Endothelial cell of umbilical vein (primary cell): Measurements from ENCODE around the gene SRGAP3. TPM values are rescaled to one million over a fixed set of nuclear protein-coding genes. Genes with fewer than 3 reads are reported as not detected.

ENCODE experiments used
- BruUV-seq: library from RNA; stranded (reverse); fragments of 400-500 nt; replicated peaks from 2 replicates; lab custom pipeline; 2021; lab: Mats Ljungman, UMichigan
- CTCF ChIA-PET: fragments of 300-600, 350-600 bp; sonication (Branson Sonifier 250); formaldehyde crosslinking; loops from one replicate; lab custom pipeline; 2021; ENCODE audit warnings: antibody characterized with exemption, inconsistent platforms; lab: Charles Lee
- POLR2A ChIA-PET: fragments of 300-600, 350-600 bp; sonication (Branson Sonifier 250); formaldehyde crosslinking; loops from one replicate; lab custom pipeline; 2021; ENCODE audit warnings: antibody characterized with exemption, inconsistent platforms; lab: Charles Lee
- DNase-seq: peaks from one replicate; pipeline ENCODE4 v3.0.0-alpha.2; 2011; ENCODE audit warnings: low read depth, low spot score
- FAIRE-seq: peaks from 2 replicates; lab custom pipeline; 2011; peaks lifted over from hg19 to GRCh38; lab: Jason Lieb, UNC
- H2AFZ ChIP-seq: 2 replicates; pipeline ENCODE4 v1.6.0; 2012; ENCODE audit warnings: low read depth, low read length, control low read depth, inconsistent platforms
- H3K27ac ChIP-seq: 2 replicates; pipeline ENCODE4 v1.5.1; 2011; ENCODE audit warnings: low read depth, mild to moderate bottlenecking, control low read depth, low read length, moderate library complexity; ENCODE audit not compliant: insufficient read depth
- H3K27me3 ChIP-seq, 2 experiments: 2 replicates each; pipeline versions ENCODE4 v1.6.0 to v1.6.1; 2011; ENCODE audit warnings: low read length in 2 of 2, mixed read lengths in 1 of 2; ENCODE audit not compliant: control insufficient read depth in 2 of 2, insufficient read depth in 2 of 2
- H3K36me3 ChIP-seq, 2 experiments: 2 replicates in 1 of 2; 3 replicates in 1 of 2; pipeline ENCODE4 v1.5.1; 2011; ENCODE audit warnings: low read length in 2 of 2, mild to moderate bottlenecking in 1 of 2, moderate library complexity in 1 of 2; ENCODE audit not compliant: control insufficient read depth in 2 of 2, insufficient read depth in 2 of 2; ENCODE audit errors: extremely low read depth in 1 of 2
- H3K4me1 ChIP-seq: 3 replicates; pipeline ENCODE4 v1.5.1; 2011; ENCODE audit warnings: mild to moderate bottlenecking, low read length; ENCODE audit not compliant: control insufficient read depth, insufficient read depth; ENCODE audit errors: extremely low read depth
- H3K4me2 ChIP-seq: 2 replicates; pipeline ENCODE4 v1.6.1; 2011; ENCODE audit warnings: low read length, control low read depth, mixed read lengths; ENCODE audit not compliant: insufficient read depth
- H3K4me3 ChIP-seq, 3 experiments: fragments of 200-600 bp in 1 of 3; sonication (generic), shearing (Covaris generic) in 1 of 3; replicated peaks in 1 of 3; 2 replicates each; pipeline ENCODE4 v1.5.1; 2011 to 2016; ENCODE audit warnings: control low read depth in 3 of 3, low read length in 3 of 3, mild to moderate bottlenecking in 2 of 3, inconsistent platforms in 1 of 3, low read depth in 1 of 3, moderate library complexity in 1 of 3; ENCODE audit not compliant: insufficient read depth in 1 of 3
- H3K79me2 ChIP-seq: 2 replicates; pipeline ENCODE4 v1.6.0; 2012; ENCODE audit warnings: low read length, inconsistent platforms; ENCODE audit not compliant: control insufficient read depth, insufficient read depth
- H3K9ac ChIP-seq: replicated peaks from 2 replicates; pipeline ENCODE3; 2011; ENCODE audit warnings: low read length, control low read depth; ENCODE audit not compliant: insufficient read depth; ENCODE audit errors: extremely low read depth
- H3K9me1 ChIP-seq: replicated peaks from 3 replicates; pipeline ENCODE4 v1.6.0; 2011; ENCODE audit warnings: mild to moderate bottlenecking, low read length; ENCODE audit not compliant: control insufficient read depth, insufficient read depth; ENCODE audit errors: extremely low read depth
- H3K9me3 ChIP-seq: replicated peaks from 2 replicates; pipeline ENCODE4 v1.5.1; 2012; ENCODE audit warnings: low read length, inconsistent platforms; ENCODE audit not compliant: control insufficient read depth, insufficient read depth
- H4K20me1 ChIP-seq: replicated peaks from 2 replicates; pipeline ENCODE3; 2011; ENCODE audit warnings: mild to moderate bottlenecking, low read length; ENCODE audit not compliant: control insufficient read depth, insufficient read depth; ENCODE audit errors: extremely low read depth
- EZH2 ChIP-seq: IDR thresholded peaks from 2 replicates; pipeline ENCODE4 v1.6.1; 2012; ENCODE audit warnings: borderline replicate concordance, low read depth, mild to moderate bottlenecking, moderate library complexity, low read length, inconsistent platforms; ENCODE audit not compliant: severe bottlenecking
- FOS ChIP-seq: IDR thresholded peaks from 2 replicates; pipeline ENCODE4 v1.6.1; 2011; ENCODE audit warnings: mild to moderate bottlenecking, low read length, moderate library complexity, borderline replicate concordance; ENCODE audit not compliant: insufficient read depth
- GATA2 ChIP-seq: IDR thresholded peaks from 2 replicates; pipeline ENCODE4 v1.7.0; 2011; ENCODE audit warnings: low read depth, mild to moderate bottlenecking, moderate library complexity, mixed read lengths, low read length; ENCODE audit not compliant: insufficient read length, insufficient read depth
- JUN ChIP-seq: IDR thresholded peaks from 2 replicates; pipeline ENCODE4 v1.6.1; 2011; ENCODE audit warnings: borderline replicate concordance, low read depth; ENCODE audit not compliant: insufficient read length, insufficient read depth
- MYC ChIP-seq: IDR thresholded peaks from one replicate; pipeline ENCODE4 v1.6.1; 2011; ENCODE audit warnings: mild to moderate bottlenecking, low read depth, low read length
- POLR2A ChIP-seq: IDR thresholded peaks from 2 replicates; pipeline ENCODE4 v1.6.1; 2012; ENCODE audit warnings: low read depth, mild to moderate bottlenecking, control low read depth, low read length
- POLR2AphosphoS5 ChIP-seq: IDR thresholded peaks from 2 replicates; pipeline ENCODE4 v1.6.1; 2012; ENCODE audit warnings: low read depth, mild to moderate bottlenecking, control low read depth, low read length, moderate library complexity; ENCODE audit not compliant: insufficient read depth
- dilution Hi-C: fragments of 300-500 bp; cut with MboI; formaldehyde crosslinking; loops from one replicate; pipeline ENCODE4 v1.15.0; 2019; ENCODE audit warnings: low sequenced_read_pairs; ENCODE audit not compliant: extremely low pct_ligation_motif_present
- intact Hi-C: fragments of 100-400 bp; cut with micrococcal nuclease; formaldehyde crosslinking; loops from one replicate; pipeline ENCODE4 v1.10.0; 2022
- polyA plus RNA-seq, 4 experiments: library from polyadenylated mRNA; depleted of rRNA in 3 of 4; stranded (reverse) in 3 of 4; unstranded in 1 of 4; fragments of >200 nt; gene quantifications; 2 replicates each; pipeline versions ENCODE4 v1.2.1 to v1.2.3, GENCODE V29; 2011 to 2012; ENCODE audit warnings: missing spikeins in 1 of 4
- total RNA-seq: library from RNA; stranded (reverse); gene quantifications from 2 replicates; pipeline ENCODE4 v1.2.3, GENCODE V29; 2021
- TF ChIP-seq, protein P1 (sequence below): IDR thresholded peaks from 2 replicates; pipeline ENCODE4 v1.6.1; 2011; ENCODE audit not compliant: insufficient read depth, insufficient read length
- TF ChIP-seq, protein P2 (sequence below), 2 donors: IDR thresholded peaks; 1 replicate in 1 of 2; 2 replicates in 1 of 2; pipeline ENCODE4 v1.5.1; 2011; ENCODE audit warnings: low read length in 2 of 2, mild to moderate bottlenecking in 2 of 2, moderate library complexity in 2 of 2, control low read depth in 1 of 2, inconsistent platforms in 1 of 2, low read depth in 1 of 2; ENCODE audit not compliant: insufficient read depth in 1 of 2; ENCODE audit errors: extremely low read depth in 1 of 2

Gene SRGAP3
- total and polyA plus RNA-seq, 2 donors (not counting 3 experiments of a cell fraction or from before 2014, with no cell fraction given): 0.06 TPM; not detected in 1

DNA sequence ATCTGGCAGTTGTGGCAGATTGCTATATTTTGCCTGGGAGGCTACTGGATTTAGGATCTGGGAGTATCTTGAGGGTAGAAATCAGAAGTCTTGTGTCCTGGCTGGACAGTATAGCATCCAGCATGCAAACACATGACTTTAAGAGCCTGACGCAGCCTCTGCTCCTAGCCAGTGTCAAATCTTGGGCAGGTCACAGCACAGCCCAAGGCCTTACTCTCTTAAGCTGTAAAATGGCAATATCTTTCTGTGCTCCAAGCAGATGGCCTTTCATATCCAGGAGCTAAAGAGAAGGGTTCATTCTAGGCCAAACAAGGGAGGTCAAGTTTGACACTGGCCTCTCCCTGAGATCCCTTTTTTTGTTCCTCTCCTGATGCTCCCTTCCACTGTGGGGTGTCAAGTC, 266.4 kb downstream of the SRGAP3 start:
- Histone ChIP-seq H3K4me1 (no peaks in the 10 kb centered on the region), H4K20me1 (no peaks in the 10 kb centered on the region), H3K79me2 (no peaks in the 10 kb centered on the region), H3K27me3 (peaks cover 0 to 4% of the 10 kb centered on the region in 2 experiments), H3K9me1 (no peaks in the 10 kb centered on the region), H3K27ac (no peak overlapping the region), H3K36me3 (no peaks in the 10 kb centered on the region), H3K4me2 (no peak overlapping the region), H3K9ac (no peak overlapping the region), H3K9me3 (no peaks in the 10 kb centered on the region), H3K4me3 (no peak overlapping the region), H2AFZ (no peak overlapping the region)
- ChIA-PET CTCF (interaction anchor here (0.9 kb wide), 1 partner anchor 22 kb away, joined by 3 read pairs; no protein-coding TSS in a partner anchor), POLR2A (no interaction called here)
- DNase-seq (no peak), FAIRE-seq (no peak)
- intact Hi-C loops: no loop called here
- BruUV-seq: no TSS peak
- dilution Hi-C loops: no loop called here
- TF ChIP-seq JUN (no peak), POLR2A (no peak), GATA2 (no peak), EZH2 (no peak), POLR2AphosphoS5 (no peak)
- TF ChIP-seq, protein P1, sequence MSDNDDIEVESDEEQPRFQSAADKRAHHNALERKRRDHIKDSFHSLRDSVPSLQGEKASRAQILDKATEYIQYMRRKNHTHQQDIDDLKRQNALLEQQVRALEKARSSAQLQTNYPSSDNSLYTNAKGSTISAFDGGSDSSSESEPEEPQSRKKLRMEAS: no peak

DNA sequence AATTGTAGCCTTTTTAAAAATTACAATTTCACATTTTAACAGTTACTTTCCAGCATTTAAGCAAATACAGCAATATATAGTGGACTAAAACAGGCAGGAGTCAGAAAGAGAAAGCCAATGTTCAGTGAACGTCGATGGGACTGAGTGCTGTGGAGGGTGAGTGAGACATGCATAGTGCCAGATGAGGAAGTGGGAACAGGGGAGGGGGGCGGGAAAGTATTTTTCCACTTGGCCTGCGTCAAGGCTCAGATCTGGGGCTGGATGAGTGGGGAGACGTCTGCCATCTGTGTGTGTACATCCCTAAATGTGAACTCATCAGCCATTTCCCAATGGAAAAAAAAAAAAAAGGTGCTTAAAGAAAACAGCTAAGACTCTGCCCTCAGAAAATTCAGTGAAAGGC, 266.9 kb downstream of the SRGAP3 start:
- no peak overlapping the region for H2AFZ ChIP-seq
- H3K9me1 ChIP-seq: no peaks in the 10 kb centered on the region
- TF ChIP-seq MYC (no peak), POLR2AphosphoS5 (no peak), FOS (no peak), POLR2A (no peak), GATA2 (no peak), EZH2 (no peak), JUN (no peak)
- TF ChIP-seq, protein P1: no peak
- TF ChIP-seq, protein P2, sequence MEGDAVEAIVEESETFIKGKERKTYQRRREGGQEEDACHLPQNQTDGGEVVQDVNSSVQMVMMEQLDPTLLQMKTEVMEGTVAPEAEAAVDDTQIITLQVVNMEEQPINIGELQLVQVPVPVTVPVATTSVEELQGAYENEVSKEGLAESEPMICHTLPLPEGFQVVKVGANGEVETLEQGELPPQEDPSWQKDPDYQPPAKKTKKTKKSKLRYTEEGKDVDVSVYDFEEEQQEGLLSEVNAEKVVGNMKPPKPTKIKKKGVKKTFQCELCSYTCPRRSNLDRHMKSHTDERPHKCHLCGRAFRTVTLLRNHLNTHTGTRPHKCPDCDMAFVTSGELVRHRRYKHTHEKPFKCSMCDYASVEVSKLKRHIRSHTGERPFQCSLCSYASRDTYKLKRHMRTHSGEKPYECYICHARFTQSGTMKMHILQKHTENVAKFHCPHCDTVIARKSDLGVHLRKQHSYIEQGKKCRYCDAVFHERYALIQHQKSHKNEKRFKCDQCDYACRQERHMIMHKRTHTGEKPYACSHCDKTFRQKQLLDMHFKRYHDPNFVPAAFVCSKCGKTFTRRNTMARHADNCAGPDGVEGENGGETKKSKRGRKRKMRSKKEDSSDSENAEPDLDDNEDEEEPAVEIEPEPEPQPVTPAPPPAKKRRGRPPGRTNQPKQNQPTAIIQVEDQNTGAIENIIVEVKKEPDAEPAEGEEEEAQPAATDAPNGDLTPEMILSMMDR (IDR thresholded peaks at IDR 0.05; ENCODE audit: extremely low read depth in 1 of 2, insufficient read depth in 1 of 2, low read depth in 1 of 2, low read length in 2 of 2): no peak
- H3K9ac ChIP-seq: no peak overlapping the region
- POLR2A ChIA-PET: no interaction called here
- CTCF ChIA-PET: interaction anchor here (0.9 kb wide), 1 partner anchor 23 kb away, joined by 3 read pairs; no protein-coding TSS in a partner anchor
- no peaks in the 10 kb centered on the region for H4K20me1 ChIP-seq
- no peaks in the 10 kb centered on the region for H3K36me3 ChIP-seq
- DNase-seq: no peak
- no peak overlapping the region for H3K27ac ChIP-seq
- no peak overlapping the region for H3K4me2 ChIP-seq
- intact Hi-C loops (no loop called here), dilution Hi-C loops (no loop called here)
- H3K79me2 ChIP-seq: no peaks in the 10 kb centered on the region
- no peaks in the 10 kb centered on the region for H3K4me1 ChIP-seq
- H3K9me3 ChIP-seq: no peaks in the 10 kb centered on the region
- H3K27me3 ChIP-seq: peaks cover 0 to 4% of the 10 kb centered on the region in 2 experiments
- no peak for FAIRE-seq
- BruUV-seq: no TSS peak
- H3K4me3 ChIP-seq: no peak overlapping the region
